CD4-positive, alpha-beta T cell treated with Interleukin-15 for 4 hours (primary cell): ENCODE results near the gene RGS10.
A peak's percentile ranks its signal among the peaks of the same experiment; 100 is the strongest.

Experiments used
- DNase-seq: peaks from one replicate; pipeline ENCODE4 v3.0.0-alpha.2; 2020; ENCODE audit warnings: low spot score

RGS10 gene

DNA sequence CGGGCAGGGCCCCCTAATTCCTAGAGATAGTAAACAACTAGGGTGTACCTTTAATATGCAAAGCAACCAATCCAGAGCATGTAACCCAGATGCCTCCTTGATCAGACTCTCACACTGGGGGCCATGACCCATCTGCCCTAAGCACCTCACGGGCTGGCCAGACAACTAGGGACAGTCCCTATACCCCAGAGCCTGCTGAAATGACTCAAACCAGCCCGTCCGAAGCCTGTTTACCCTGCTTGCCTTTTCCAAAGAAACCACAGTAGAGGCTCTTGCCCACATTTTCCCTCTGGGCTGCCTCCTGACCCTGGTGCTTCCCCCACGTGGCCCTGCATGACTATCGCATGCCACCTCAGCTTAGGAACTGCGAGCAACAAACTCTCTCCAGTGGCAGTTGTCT is 46.2 kb downstream of the RGS10 start:
- DNase-seq = no peak

DNA sequence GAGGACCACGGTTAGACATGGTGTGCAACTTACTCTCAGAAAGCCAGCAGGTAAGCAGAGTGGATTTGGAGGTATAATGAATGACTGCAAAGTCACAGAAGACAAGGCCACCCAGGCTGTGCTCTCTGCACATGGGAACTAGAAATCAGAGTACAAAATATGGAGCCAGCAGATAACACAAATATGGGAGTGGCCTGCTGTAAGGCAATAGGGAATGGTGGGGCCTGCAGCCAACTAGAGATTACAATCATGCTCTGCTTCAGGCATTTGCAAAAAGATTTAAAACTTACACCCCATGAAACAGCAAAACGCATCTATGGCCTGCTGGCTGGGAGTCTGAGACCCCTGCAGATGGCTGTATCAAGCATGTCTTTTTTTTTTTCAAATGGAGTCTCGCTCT is 47.0 kb downstream of the RGS10 start:
- no peak for DNase-seq

DNA sequence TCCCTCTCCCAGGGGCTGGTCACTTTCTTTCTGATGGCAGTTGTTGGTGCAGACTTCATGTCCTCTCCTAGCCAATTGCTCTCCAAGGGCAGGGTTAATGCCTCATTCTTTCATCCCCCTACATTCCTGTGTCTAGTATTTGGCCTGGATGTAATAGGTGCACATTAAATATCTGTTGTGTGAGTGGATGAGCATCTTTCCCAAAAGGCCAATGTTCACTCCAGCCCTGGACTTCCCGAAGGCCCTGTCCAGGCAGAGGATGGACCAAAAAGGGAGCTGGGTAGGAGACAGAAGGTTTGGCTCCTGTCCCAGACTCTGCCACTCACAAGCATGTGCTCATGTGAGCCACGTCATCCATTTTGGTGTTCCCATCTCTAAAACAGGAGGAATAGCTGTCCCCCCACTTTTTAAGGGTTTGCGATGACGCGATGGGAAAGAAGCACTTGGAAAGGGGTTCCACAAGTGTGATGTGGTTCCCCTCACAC is 47.5 kb downstream of the RGS10 start:
- DNase-seq = no peak

GRCh38 chr10:119494236-119495020 is 48.1 kb downstream of the RGS10 start:
- DNase-seq = peak; percentile 32

- DNase-seq = no peak
Observed at GRCh38 chr10:119493155-119493554, 49.4 kb downstream of the RGS10 start.

GRCh38 chr10:119491966-119492757 is 50.4 kb downstream of the RGS10 start:
- no peak for DNase-seq

- DNase-seq = no peak
Observed at GRCh38 chr10:119489991-119490326, 52.6 kb downstream of the RGS10 start.

GRCh38 chr10:119488675-119489074 is 53.8 kb downstream of the RGS10 start:
- DNase-seq = no peak

DNA sequence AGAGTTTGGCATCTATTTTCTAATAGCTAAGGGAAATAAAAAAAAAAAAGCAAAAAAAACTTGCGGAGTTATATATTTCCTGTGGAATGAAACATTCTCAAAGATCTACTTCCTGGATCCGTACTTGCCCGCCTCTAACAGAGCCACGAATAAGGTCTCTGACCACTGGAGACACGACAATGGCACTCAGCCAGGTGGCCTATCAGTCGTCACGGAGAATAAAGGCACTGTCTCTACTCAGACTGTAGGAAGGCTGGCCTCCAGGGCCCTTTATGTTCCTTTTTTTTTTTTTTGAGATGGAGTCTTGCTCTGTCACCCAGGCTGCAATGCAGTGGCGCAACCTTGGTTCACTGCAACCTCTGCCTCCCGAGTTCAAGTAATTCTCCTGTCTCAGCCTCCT is 58.7 kb downstream of the RGS10 start:
- DNase-seq = no peak

DNA sequence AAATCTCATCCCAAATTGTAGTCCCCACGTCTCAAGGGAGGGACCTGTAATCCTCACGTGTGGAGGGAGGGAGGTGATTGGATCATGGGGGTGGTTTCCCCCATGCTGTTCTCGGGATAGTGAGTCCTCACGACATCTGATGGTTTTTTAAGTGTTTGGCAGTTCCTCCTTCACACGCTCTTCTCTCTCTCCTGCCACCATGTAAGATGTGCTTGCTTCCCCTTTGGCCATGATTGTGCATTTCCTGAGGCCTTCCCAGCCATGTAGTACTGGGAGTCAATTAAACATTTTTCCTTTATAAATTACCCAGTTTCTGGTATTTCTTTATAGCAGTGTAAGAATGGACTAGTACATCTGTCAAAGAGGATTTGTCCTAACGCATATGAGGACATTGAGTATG is 59.5 kb downstream of the RGS10 start:
- no peak for DNase-seq

DNA sequence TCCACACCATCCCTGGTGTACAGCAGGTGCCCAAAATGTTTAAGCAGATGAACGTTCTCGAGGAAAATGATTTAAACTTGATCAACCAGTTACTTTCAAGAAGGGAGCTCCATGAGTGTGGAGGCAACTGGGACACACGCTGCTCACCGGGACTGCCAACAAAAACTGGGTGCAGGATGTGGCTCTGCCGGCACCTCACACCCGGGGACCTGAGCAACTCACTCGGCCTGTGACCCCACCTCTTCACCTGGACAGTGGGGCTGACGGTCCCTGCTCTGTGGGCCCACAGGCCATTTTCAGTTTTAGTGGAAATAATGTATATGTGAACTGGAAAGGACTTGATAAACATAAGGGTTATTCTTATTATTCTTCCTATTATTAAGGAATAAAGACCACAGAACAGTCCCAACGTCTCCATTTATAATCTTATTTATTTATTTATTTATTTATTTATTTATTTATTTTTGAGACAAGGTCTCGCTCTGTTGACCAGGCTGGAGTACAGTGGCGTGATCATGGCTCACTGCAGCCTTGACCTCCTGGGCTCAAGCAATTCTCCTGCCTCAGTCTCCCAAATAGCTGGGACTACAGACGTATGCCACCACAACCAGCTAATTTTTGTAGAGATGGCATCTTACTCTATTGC is 60.6 kb downstream of the RGS10 start:
- no peak for DNase-seq

DNA sequence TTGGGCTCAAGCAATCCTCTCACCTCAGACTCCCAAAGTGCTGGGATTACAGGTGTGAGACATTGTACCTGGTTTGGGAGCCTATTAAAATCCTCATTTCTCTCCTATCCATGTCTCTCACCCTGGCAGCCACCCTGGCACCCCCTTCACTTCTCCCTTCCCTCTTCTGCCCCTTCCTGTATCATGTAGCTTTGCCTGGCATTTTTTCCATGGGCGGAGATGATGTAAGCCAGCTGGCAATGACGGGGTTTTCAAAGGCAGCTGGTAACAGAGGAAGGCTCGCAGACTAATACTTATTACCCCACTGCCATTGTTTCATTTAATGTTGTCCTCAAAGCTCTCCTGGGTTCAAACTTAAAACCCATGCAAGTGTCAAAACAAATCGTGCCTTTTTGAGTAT is 61.9 kb downstream of the RGS10 start:
- DNase-seq = no peak

DNA sequence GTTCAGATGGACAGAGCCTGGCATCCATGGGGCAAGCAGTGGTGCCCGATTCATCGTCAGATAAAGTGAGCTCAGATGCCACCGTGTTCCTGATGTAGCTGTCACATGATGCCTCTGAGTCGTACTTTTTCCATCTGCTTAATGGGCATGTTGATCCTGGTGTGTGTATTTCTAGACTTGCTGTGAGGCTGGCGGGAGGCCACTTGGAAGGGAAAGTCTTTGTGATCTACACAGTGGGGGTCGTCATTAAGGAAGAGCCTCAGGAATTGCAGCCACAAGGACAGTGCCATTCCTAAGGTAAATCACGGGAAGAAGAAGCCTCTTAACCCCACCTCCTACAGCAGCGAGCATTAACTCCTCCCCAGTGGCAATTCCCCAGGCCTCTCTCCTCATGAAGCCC is 63.0 kb downstream of the RGS10 start:
- DNase-seq = no peak

- DNase-seq = no peak
Observed at GRCh38 chr10:119478811-119479341, 63.6 kb downstream of the RGS10 start.

GRCh38 chr10:119478111-119478802 is 64.3 kb downstream of the RGS10 start:
- DNase-seq = peak; percentile 19

DNA sequence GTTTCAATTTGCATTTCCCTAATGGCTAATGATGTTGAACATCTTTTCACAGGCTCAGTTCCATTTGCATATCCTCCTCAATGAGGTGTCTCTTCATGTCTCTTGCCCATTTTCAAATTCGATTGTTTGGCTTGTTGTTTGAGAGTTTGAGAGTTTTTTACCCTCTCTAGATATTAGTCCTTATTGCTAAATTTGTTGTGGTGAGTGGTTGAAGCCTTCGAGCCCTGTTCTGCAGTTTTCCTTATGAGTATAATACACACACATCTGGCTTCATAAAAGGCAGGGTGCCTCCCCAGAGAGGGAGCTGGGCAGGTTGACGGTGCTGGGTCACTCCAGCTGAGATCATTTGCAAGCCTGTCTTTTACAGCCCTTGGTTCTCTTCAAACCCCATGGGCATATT is 65.1 kb downstream of the RGS10 start:
- DNase-seq = no peak

- no peak for DNase-seq
Observed at GRCh38 chr10:119474606-119475005, 67.9 kb downstream of the RGS10 start.

DNA sequence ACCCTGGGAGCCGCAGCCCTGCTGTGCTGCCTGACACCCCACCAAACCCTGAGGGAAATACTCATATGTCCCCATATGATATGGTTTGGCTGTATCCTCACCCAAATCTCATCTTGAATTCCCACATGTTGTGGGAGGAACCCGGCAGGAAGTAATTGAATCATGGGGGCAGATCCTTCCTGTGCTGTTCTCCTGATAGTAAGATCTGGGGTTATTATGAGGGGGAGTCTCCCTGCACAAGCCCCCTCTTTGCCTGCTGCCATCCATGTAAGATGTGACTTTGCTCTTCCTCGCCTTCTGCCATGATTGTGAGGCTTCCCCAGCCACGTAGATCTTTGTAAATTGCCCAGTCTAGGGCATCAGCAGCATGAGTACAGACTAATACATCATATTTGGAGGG is 68.7 kb downstream of the RGS10 start:
- no peak for DNase-seq

DNA sequence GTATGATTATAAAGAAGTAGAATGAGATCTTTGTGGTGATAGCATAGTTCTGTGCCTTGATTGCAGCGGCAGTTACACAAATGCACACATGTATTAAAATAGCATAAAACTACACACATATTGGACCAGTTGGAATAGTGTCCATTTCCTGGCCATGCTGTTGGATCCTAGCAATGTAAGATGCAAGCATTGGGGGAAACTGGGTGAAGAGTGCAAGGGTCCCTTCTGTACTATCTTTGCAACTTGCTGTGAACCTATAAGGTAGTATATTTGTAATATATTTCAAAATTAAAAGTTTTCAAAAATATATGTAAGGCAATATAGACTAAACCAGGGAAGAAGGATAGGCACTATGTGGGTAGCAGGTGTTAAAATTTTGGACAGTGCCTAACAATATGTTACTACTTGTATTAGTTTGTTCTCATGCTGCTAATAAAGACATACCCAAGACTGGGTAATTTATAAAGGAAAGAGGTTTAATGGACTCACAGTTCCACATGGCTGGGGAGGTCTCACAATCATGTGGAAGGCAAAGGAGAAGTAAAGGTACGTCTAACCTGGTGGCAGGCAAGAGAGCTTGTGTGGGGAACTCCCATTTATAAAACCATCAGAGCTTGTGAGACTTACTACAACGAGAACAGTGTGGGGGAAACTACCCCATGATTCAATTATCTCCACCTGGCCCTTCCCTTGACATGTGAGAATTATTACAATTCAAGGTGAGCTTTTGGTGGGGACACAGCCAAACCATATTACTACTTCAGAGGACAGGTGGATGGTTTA is 71.4 kb downstream of the RGS10 start:
- DNase-seq = no peak

DNA sequence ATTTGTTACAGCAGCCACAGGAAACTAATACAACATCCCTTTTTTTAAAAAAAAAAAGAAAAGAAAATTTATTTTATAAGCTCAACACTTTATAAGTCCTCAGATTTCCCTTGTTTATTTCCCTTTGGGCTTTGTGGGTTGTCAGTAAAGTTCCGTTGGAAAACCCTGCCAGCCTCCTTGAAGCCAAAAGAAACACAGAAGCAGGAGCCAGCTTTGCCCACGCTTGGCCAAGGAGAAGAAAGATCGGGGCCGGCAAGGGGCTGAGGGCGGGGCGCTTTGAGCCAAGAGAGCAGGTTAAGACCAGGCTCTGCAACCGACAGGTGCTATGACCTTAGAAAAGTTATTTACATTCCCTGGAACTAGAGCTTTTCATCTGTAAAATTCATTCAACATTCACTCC is 72.7 kb downstream of the RGS10 start:
- no peak for DNase-seq

- DNase-seq = no peak
Observed at GRCh38 chr10:119469325-119469707, 73.2 kb downstream of the RGS10 start.
